ENCODE data around the gene PPP1R16B. TPM values are rescaled to one million over a fixed set of nuclear protein-coding genes. Genes with fewer than 3 reads are reported as not detected.
"Not testable (repeated sequence)": the region's sequence is repeated elsewhere in the genome, so short reads cannot be mapped to it uniquely, and the experiment has no call there.

Gene PPP1R16B
- total RNA-seq, 1 experiment from 2014 or later: not detected

- DNase-seq (ENCODE audit: low read depth): peak; percentile 12
Measured at GRCh38 chr20:38791940-38792339, 13.6 kb upstream of the PPP1R16B start.

- not testable (repeated sequence) for DNase-seq (ENCODE audit: low read depth)
Measured at GRCh38 chr20:38794057-38794456, 11.4 kb upstream of the PPP1R16B start.

- no peak for DNase-seq (ENCODE audit: low read depth)
Measured at GRCh38 chr20:38798266-38798665, 7.2 kb upstream of the PPP1R16B start.

GRCh38 chr20:38799203-38799602, 6.3 kb upstream of the PPP1R16B start:
- no peak for DNase-seq (ENCODE audit: low read depth)

- no peak for DNase-seq (ENCODE audit: low read depth)
Measured at GRCh38 chr20:38800882-38801281, 4.6 kb upstream of the PPP1R16B start.

GRCh38 chr20:38804221-38804620, 1.3 kb upstream of the PPP1R16B start:
- DNase-seq (ENCODE audit: low read depth): no peak

GRCh38 chr20:38804682-38805501, 605 bp upstream of the PPP1R16B start:
- no peak for DNase-seq (ENCODE audit: low read depth)

- no peak for DNase-seq (ENCODE audit: low read depth)
Measured at GRCh38 chr20:38805958-38806854, 709 bp downstream of the PPP1R16B start.

GRCh38 chr20:38806855-38807655, 1.6 kb downstream of the PPP1R16B start:
- DNase-seq (ENCODE audit: low read depth): no peak

- DNase-seq (ENCODE audit: low read depth): no peak
Measured at GRCh38 chr20:38809942-38810341, 4.4 kb downstream of the PPP1R16B start.

- DNase-seq (ENCODE audit: low read depth): no peak
Measured at GRCh38 chr20:38810926-38811630, 5.6 kb downstream of the PPP1R16B start.

GRCh38 chr20:38811769-38812168, 6.3 kb downstream of the PPP1R16B start:
- no peak for DNase-seq (ENCODE audit: low read depth)

GRCh38 chr20:38812182-38812581, 6.7 kb downstream of the PPP1R16B start:
- DNase-seq (ENCODE audit: low read depth): no peak

GRCh38 chr20:38812709-38813573, 7.4 kb downstream of the PPP1R16B start:
- no peak for DNase-seq (ENCODE audit: low read depth)

GRCh38 chr20:38813574-38813962, 8.1 kb downstream of the PPP1R16B start:
- not testable (repeated sequence) for DNase-seq (ENCODE audit: low read depth)

- no peak for DNase-seq (ENCODE audit: low read depth)
Measured at GRCh38 chr20:38815446-38815845, 9.9 kb downstream of the PPP1R16B start.

GRCh38 chr20:38818113-38819065, 12.9 kb downstream of the PPP1R16B start:
- no peak for DNase-seq (ENCODE audit: low read depth)

GRCh38 chr20:38825571-38825900, 20.0 kb downstream of the PPP1R16B start:
- no peak for DNase-seq (ENCODE audit: low read depth)

All from M059J (cell line).